Esophagus muscularis mucosa (tissue), 3 donors: ENCODE results near the gene KIAA0753.

Source experiments
- POLR2A ChIP-seq: fragments of 450-650 bp; IDR thresholded peaks from one replicate; pipeline ENCODE4 v1.6.1; 2017; ENCODE audit warnings: antibody characterized with exemption, moderate library complexity, mild to moderate bottlenecking, low read depth
- TF ChIP-seq, protein P1 (sequence below), 3 experiments: fragments of 200-600 bp in 2 of 3; fragments of 450-650 bp in 1 of 3; sonication (generic) in 2 of 3; IDR thresholded peaks; one replicate each; pipeline ENCODE4 v1.5.1; 2017 to 2019; ENCODE audit warnings: antibody characterized with exemption in 3 of 3, mild to moderate bottlenecking in 2 of 3, moderate library complexity in 1 of 3

GRCh38 chr17:6639014-6639585 is 1.4 kb downstream of the KIAA0753 start:
- TF ChIP-seq, protein P1, sequence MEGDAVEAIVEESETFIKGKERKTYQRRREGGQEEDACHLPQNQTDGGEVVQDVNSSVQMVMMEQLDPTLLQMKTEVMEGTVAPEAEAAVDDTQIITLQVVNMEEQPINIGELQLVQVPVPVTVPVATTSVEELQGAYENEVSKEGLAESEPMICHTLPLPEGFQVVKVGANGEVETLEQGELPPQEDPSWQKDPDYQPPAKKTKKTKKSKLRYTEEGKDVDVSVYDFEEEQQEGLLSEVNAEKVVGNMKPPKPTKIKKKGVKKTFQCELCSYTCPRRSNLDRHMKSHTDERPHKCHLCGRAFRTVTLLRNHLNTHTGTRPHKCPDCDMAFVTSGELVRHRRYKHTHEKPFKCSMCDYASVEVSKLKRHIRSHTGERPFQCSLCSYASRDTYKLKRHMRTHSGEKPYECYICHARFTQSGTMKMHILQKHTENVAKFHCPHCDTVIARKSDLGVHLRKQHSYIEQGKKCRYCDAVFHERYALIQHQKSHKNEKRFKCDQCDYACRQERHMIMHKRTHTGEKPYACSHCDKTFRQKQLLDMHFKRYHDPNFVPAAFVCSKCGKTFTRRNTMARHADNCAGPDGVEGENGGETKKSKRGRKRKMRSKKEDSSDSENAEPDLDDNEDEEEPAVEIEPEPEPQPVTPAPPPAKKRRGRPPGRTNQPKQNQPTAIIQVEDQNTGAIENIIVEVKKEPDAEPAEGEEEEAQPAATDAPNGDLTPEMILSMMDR (IDR thresholded peaks at IDR 0.05): no peak
- TF ChIP-seq POLR2A: no peak
